ENCODE data around the gene CDC14A.

CDC14A gene

DNA sequence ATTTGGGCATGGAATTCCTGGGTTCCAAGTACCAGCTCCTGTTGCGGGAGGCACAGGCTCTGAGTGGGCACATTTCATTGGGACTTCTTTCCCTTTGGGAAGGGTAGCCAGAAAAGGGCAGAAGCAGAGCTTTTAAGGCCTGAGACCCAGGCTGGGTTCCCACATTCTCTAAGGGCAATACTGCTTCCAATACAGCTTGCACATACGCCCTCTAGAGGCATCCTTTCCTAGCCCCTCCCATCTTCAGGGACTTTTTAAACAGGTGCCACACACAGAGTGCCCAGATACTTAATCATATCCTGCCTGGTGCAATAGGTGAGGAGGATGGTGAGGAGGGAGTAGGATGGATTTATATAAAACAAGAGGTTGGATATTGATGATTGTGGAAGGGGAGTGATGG lies 191.3 kb downstream of the CDC14A start:
- Histone ChIP-seq H3K36me3 (ENCODE audit: insufficient read depth) (no peaks in the 10 kb centered on the region), H4K20me1 (ENCODE audit: insufficient read depth) (no peaks in the 10 kb centered on the region), H3K9ac (no peak overlapping the region), H3K4me3 (IDR thresholded peaks at IDR 0.05; ENCODE audit: insufficient read depth, low read depth, low read length) (no peak overlapping the region), H3K79me2 (ENCODE audit: insufficient read depth, low read depth) (no peaks in the 10 kb centered on the region), H3K27ac (no peak overlapping the region), H3K27me3 (ENCODE audit: insufficient read depth, low read depth) (no peaks in the 10 kb centered on the region), H3K4me2 (no peak overlapping the region), H3K4me1 (ENCODE audit: low read depth, poor library complexity, severe bottlenecking) (no peaks in the 10 kb centered on the region), H2AFZ (ENCODE audit: low read depth) (no peak overlapping the region)
- TF ChIP-seq, protein P1, sequence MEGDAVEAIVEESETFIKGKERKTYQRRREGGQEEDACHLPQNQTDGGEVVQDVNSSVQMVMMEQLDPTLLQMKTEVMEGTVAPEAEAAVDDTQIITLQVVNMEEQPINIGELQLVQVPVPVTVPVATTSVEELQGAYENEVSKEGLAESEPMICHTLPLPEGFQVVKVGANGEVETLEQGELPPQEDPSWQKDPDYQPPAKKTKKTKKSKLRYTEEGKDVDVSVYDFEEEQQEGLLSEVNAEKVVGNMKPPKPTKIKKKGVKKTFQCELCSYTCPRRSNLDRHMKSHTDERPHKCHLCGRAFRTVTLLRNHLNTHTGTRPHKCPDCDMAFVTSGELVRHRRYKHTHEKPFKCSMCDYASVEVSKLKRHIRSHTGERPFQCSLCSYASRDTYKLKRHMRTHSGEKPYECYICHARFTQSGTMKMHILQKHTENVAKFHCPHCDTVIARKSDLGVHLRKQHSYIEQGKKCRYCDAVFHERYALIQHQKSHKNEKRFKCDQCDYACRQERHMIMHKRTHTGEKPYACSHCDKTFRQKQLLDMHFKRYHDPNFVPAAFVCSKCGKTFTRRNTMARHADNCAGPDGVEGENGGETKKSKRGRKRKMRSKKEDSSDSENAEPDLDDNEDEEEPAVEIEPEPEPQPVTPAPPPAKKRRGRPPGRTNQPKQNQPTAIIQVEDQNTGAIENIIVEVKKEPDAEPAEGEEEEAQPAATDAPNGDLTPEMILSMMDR (conservative IDR thresholded peaks at IDR 0.05; ENCODE audit: low read depth, low read length) = peak; percentile 56; the same call in 1 of the 2 replicates

DNA sequence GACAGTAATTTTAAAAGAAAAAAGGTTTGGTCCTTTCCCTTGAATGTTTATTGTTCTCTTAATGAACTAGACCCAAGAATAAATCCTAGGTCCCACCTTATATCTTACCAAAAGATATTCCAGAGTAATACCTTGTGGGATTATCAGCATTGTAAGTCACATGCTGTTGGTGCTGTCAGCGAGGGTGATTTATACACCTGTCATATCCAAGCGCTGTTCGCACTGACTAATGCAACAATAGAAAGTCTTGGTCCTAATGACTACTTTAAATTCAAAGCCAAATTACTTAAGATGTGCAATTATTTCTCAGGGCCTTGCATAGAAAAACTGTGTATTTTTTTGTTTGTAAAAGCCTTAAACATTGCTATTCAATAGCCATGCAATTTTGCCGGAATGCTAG lies 192.5 kb downstream of the CDC14A start:
- Histone ChIP-seq H3K27ac (no peak overlapping the region), H3K4me3 (IDR thresholded peaks at IDR 0.05; ENCODE audit: insufficient read depth, low read depth, low read length) (no peak overlapping the region), H4K20me1 (ENCODE audit: insufficient read depth) (no peaks in the 10 kb centered on the region), H2AFZ (ENCODE audit: low read depth) (no peak overlapping the region), H3K4me1 (ENCODE audit: low read depth, poor library complexity, severe bottlenecking) (no peaks in the 10 kb centered on the region), H3K36me3 (ENCODE audit: insufficient read depth) (no peaks in the 10 kb centered on the region), H3K4me2 (no peak overlapping the region), H3K9ac (no peak overlapping the region), H3K27me3 (ENCODE audit: insufficient read depth, low read depth) (no peaks in the 10 kb centered on the region), H3K79me2 (ENCODE audit: insufficient read depth, low read depth) (no peaks in the 10 kb centered on the region)
- TF ChIP-seq, protein P1 (conservative IDR thresholded peaks at IDR 0.05; ENCODE audit: low read depth, low read length) = no peak

DNA sequence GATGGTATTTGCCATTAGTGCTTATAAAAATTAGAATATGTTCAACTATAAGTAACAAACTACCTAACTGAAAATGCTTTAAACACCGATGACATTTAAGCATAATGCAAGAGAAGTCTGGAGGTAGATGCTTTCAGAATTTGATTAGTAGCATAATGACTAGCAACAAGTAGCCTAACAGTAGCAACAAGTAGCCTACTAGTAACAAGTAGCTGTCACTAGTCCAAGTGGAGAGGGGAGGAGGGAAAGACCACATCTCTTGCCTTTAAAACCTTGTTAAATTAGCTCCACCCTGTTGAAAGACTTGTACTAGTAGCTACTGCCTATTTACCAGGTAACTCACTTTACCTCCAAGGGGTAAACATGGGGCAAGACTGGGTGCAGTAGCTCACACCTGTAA lies 193.5 kb downstream of the CDC14A start:
- TF ChIP-seq, protein P1 (conservative IDR thresholded peaks at IDR 0.05; ENCODE audit: low read depth, low read length) = no peak
- H3K79me2 ChIP-seq (ENCODE audit: insufficient read depth, low read depth) = no peaks in the 10 kb centered on the region
- no peaks in the 10 kb centered on the region for H3K4me1 ChIP-seq (ENCODE audit: low read depth, poor library complexity, severe bottlenecking)
- H3K27ac ChIP-seq = no peak overlapping the region
- no peak overlapping the region for H2AFZ ChIP-seq (ENCODE audit: low read depth)
- H3K4me3 ChIP-seq (IDR thresholded peaks at IDR 0.05; ENCODE audit: insufficient read depth, low read depth, low read length) = no peak overlapping the region
- no peak overlapping the region for H3K9ac ChIP-seq
- H3K36me3 ChIP-seq (ENCODE audit: insufficient read depth) = no peaks in the 10 kb centered on the region
- no peaks in the 10 kb centered on the region for H4K20me1 ChIP-seq (ENCODE audit: insufficient read depth)
- no peak overlapping the region for H3K4me2 ChIP-seq
- H3K27me3 ChIP-seq (ENCODE audit: insufficient read depth, low read depth) = no peaks in the 10 kb centered on the region

DNA sequence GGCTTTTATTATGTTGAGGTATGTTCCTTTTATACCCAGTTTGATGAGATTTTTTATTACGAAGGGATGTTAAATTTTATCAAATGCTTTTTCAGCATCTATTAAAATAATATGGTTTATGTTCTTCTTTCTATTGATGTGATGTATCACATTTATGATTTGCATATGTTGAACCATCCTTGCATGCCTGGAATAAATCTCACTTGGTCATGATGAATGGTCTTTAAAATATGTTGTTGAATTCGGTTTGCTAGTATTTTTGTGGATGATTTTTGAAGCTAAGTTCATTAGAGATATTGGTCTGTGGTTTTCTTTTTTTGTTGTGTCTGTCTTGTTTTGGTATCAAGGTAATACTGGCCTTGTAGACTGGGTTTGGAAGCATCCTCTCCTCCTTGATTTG lies 199.7 kb downstream of the CDC14A start:
- no peaks in the 10 kb centered on the region for H4K20me1 ChIP-seq (ENCODE audit: insufficient read depth)
- H3K27me3 ChIP-seq (ENCODE audit: insufficient read depth, low read depth) = no peaks in the 10 kb centered on the region
- H3K4me1 ChIP-seq (ENCODE audit: low read depth, poor library complexity, severe bottlenecking) = no peaks in the 10 kb centered on the region
- no peaks in the 10 kb centered on the region for H3K36me3 ChIP-seq (ENCODE audit: insufficient read depth)
- H3K27ac ChIP-seq = no peak overlapping the region
- H3K9ac ChIP-seq = no peak overlapping the region
- TF ChIP-seq, protein P1 (conservative IDR thresholded peaks at IDR 0.05; ENCODE audit: low read depth, low read length) = no peak
- H3K4me2 ChIP-seq = no peak overlapping the region
- no peaks in the 10 kb centered on the region for H3K79me2 ChIP-seq (ENCODE audit: insufficient read depth, low read depth)
- no peak overlapping the region for H3K4me3 ChIP-seq (IDR thresholded peaks at IDR 0.05; ENCODE audit: insufficient read depth, low read depth, low read length)
- no peak overlapping the region for H2AFZ ChIP-seq (ENCODE audit: low read depth)
